Right lobe of liver (tissue), 4 donors: ENCODE results near the gene ZEB1.

Experiments
- CTCF ChIP-seq, 4 donors: fragments of 200-600 bp in 3 of 4; fragments of 450-650 bp in 1 of 4; IDR thresholded peaks; one replicate each; pipeline versions ENCODE4 v1.5.1 to v1.8.0; 2016 to 2022; ENCODE audit warnings: antibody characterized with exemption in 4 of 4, mild to moderate bottlenecking in 2 of 4
- POLR2A ChIP-seq: fragments of 450-650 bp; IDR thresholded peaks from one replicate; pipeline ENCODE4 v1.6.1; 2017; ENCODE audit warnings: antibody characterized with exemption, mild to moderate bottlenecking
- donor health status: DM: no; HTN: no; CAD: no.
- donor health status: DM: no; HTN: no; CAD: no.
- donor health status: DM: no; HTN: yes; CAD: no.

DNA sequence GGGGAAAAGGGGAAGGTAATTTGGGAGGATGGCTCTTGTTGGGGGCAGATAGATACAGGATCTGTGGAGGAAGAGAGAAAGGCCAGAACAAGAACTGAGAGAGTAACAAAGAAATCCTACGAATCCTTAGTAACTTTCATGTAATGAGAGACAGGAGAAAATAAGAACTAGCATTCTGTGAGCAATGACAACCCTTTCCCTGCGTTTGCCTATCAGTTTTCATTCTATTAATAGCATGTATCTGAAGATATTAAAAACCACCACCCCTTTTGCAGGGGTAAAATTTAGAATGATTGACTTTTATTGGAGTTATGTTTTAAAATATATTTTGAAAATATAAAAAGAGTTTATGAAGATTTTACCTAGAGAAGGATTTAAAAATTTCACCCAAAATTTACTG lies 132.8 kb downstream of the ZEB1 start:
- no peak for TF ChIP-seq CTCF (IDR thresholded peaks at IDR 0.05)
- no peak for TF ChIP-seq POLR2A
